ENCODE results near the gene ZNF274.
"Not testable (repeated sequence)": the region's sequence is repeated elsewhere in the genome, so short reads cannot be mapped to it uniquely, and the experiment has no call there.

Gene ZNF274

DNA sequence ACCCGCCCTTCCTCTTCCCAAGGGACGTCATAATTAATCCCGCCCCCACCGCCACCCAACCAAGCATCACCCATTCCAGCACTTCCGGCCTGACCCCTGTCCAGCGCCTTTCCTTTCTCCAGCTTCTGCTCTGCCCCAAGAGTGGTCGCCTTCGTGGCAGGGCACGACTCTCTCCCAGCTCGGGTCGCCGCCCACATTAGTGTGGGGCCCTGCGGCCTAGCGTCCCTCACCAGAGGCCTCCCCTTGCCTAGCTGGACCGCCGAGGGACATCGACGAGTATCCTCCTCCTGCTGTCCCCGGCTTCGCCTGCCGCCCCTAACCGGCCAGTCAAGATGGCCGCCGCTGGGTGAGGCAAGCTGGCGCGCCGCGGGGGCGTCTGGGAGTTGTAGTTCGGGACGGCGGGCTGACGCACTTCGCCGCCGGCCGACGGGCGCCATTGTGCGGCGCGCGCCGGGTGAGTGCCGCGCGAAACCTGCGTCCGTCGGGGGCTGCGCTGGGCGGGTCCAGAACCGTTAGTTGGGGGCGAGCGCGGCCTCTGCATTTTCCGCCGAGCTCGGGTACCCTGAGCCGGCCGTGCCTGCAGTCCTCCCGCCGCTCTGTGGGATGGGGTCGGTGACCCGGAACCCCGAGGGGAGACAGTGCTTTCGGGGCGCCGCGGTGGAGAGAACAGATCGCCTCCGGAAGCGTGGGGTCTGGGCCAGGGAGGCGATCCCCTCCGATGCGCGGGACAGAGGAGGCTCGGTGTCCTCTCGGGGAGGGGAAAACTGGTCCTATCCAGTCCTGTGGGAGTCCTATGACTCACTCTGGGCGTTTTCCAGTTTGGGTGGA, at the start of gene ZNF274:
Gene ZNF274 (plus strand): TSS at position 73 of the 828 bp plus-strand sequence. CDS start 905 bp downstream, outside the sequence.
- DNase-seq (ENCODE audit: low read depth in 2 of 2), result peak; percentile 86 to 89

DNA sequence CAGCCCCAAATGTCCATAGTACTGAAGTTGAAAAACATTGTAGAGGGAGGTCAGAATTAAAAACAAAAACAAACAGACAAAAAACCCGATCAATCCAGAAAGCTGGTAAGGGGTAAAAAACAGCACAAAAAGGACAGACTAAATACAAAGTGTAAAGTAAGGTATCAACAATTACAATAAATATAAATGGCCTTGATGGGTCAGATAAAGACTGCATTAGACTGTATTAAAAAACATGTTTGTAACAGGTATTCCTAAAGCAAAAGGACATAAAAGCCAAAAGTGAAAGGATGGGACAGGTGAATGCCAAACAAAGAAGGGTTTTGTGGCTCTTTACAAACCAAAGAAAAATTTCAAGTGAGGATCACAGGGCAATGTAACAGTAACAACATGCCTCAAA, 48.6 kb upstream of the ZNF274 start:
- no peak for DNase-seq (ENCODE audit: low read depth in 2 of 2)

DNA sequence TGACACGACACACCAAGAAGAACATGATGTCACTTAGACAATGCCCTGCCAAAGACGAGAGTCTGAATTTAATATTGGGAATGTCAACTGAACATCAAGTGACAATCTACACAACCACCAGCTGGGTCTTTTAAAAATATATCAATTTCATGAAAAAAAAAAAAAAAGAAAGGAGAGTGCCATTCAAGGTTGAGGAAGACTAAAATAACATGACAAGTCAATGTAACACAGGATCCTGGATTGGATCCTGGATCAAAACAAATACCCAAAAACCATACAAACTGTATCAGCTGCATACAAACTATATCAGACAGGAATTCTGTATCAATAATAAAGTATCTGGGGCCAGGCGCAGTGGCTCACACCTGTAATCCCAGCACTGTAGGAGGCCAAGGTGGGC, 37.0 kb upstream of the ZNF274 start:
- DNase-seq (ENCODE audit: low read depth in 2 of 2), result no peak

DNA sequence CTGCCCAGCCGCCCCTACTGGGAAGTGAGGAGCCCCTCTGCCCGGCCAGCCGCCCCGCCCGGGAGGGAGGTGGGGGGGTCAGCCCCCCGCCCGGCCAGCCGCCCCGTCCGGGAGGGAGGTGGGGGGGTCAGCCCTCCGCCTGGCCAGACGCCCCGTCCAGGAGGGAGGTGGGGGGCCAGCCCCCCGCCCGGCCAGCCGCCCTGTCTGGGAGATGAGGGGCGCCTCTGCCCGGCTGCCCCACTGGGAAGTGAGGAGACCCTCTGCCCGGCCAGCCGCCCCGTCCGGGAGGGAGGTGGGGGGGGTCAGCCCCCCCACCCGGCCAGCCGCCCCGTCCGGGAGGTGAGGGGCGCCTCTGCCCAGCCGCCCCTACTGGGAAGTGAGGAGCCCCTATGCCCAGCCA, 35.4 kb upstream of the ZNF274 start:
- DNase-seq (ENCODE audit: low read depth in 2 of 2), result not testable (repeated sequence)

DNA sequence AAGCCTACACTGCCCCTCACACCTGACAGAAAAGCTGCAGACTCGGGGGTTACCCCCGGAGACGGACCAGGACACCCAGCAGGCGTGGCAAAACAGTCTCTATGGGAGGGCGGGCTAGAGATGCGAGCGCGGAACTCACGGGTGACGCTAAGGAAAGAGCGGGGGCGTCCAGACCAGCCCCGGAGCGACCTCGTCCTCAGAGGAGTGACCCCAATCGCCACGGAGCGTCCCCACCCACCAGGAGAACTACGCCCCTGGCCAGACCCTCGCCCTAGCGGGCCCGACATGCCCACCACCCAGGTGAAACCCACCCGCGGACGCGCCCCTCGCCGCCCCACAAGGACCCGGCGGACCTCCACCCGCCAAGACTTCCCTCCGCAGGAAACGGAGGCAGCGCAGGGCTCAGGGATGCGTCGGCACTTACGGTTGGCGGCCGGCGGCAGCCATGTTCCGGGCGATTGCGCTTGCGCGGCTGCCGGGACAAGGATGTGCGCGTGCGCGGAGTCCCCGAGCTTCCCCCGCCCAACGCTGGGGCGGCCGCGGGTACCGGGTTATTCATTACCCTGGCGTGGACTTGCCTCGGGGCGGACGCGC, 32.4 kb upstream of the ZNF274 start, which contains the start of gene ZNF329:
Gene ZNF329 (minus strand): TSS at position 462 of the 594 bp plus-strand sequence. CDS start 21,286 bp downstream, outside the sequence.
- peak; percentile 80 to 94 for DNase-seq (ENCODE audit: low read depth in 2 of 2)

DNA sequence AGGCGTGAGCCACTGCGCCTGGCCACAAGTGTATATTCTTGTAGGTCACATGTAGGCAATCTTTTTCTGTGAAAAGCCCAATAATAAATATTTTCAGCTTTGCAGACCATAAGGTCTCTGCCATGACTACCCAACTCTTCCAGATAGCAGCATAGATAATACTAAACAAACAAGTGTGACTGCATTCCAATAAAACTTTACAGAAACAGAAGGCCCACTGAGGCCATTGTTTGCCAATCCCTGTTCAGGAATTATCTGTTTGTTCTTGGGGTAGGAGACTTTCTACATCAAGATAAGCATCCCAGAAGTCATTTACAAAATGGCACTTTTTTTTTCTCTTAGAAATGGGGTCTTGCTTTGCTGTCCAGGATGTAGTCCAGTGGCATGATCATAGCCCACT, 29.5 kb upstream of the ZNF274 start:
- no peak for DNase-seq (ENCODE audit: low read depth in 2 of 2)

DNA sequence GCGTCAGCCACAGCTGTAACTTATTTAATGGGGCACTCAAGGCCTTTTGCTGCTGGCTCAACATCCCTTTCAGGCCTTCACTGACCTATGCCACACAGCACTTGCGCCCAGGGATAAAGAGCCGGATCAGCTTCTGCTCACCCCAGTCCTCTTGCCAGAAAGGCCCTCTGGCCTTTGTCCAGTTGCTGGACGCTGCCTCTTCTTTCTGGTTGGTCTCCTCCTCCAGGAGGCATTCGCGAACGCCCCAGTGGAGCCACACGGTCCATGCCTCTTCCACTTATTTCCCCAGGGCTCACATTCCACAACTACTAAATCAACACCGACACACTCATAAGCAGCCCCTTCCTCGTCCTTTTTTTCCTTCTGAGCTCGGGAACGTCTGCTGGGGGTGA, 28.6 kb upstream of the ZNF274 start:
- DNase-seq (ENCODE audit: low read depth in 2 of 2), result no peak

DNA sequence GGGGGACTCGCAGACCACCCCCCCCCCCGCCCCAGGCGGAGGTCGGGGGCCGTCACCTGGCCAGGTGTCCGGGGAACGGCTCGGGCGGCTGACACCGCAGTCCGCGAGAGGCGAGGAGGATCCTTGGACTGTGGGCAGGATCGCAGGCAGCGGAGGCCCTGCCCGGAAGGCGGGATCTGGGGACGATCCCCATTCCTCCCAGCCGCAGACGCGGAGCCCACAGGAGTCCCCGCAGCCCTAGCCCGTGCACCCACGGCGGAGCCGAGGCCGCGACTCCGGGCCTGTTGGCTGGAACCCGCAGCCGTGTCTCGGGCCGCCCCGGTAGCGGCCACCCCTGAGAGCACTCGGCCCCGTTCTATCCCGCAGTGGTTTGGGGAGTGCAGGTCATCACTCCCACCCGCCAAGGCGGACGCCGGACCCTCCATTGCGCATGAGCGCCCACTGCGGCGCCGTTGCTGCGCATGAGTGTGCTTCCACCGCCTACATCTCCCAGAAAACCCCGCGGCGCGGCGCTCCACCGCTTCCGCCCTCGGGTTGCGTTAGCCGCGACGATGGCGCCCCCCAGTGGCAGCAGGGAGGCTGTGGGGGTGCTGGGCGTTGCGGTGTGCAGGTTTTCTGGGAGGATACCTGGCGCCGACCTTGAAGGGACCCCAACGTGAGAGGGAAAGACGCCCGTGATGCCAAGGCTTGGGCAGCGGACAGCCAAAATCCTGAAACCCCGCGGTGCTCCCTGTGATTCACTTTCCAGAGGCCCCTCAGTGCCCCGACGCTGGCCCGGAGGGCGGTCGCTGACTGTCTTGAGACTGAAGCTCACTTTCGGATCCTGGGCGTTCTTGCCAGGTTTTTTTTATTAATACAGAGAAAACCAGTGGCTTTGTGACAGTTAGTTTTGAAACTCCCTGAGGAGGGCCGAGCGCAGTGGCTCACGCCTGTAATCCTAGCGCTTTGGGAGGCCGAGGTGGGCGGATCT, 27.9 kb upstream of the ZNF274 start:
- DNase-seq (ENCODE audit: low read depth in 2 of 2), result peak; percentile 97 to 98

DNA sequence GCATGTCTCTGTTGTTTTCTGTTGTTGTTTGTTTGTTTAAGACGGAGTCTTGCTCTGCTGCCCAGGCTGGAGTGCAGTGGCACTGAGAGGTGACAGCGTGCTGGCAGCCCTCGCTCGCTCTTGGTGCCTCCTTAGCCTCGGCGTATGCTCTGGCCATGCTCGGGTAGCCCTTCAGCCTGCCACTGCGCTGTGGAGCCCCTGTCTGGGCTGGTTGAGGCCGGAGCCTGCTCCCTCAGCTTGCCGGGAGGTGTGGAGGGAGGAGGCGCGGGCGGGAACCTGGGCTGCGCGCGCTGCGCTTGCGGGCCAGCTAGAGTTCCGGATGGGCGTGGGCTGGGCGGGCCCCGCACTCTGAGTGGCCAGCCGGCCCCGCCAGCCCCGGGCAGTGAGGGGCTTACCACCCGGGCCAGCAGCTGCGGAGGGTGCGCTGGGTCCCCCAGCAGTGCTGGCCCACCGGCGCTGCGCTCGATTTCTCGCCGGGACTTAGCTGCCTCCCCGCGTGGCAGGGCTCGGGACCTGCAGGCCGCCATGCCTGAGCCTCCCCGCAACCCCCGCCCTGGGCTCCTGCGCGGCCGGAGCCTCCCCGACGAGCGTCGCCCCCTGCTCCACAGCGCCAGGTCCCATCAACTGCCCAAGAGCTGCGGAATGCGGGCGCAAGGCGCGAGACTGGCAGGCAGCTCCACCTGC, 25.7 kb upstream of the ZNF274 start:
- no peak for DNase-seq (ENCODE audit: low read depth in 2 of 2)

DNA sequence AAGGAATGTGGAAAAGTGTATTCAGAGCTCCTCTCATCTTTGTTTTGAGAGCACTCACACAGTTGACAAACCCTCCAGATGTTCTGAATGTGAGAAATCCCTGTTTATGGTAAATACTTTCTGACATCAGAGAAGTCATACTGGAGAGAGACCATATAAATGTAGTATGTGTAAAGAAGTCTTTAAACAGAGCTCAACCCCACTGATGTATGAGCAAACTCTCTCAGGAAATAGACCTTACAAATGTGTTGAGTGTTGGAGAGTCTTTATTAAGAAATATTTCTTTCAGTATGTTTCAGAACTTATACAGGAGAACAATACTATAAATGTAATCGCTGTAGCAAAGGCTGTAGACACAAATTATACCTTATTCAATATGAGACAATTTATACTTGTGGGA, 16.6 kb upstream of the ZNF274 start:
- no peak for DNase-seq (ENCODE audit: low read depth in 2 of 2)

DNA sequence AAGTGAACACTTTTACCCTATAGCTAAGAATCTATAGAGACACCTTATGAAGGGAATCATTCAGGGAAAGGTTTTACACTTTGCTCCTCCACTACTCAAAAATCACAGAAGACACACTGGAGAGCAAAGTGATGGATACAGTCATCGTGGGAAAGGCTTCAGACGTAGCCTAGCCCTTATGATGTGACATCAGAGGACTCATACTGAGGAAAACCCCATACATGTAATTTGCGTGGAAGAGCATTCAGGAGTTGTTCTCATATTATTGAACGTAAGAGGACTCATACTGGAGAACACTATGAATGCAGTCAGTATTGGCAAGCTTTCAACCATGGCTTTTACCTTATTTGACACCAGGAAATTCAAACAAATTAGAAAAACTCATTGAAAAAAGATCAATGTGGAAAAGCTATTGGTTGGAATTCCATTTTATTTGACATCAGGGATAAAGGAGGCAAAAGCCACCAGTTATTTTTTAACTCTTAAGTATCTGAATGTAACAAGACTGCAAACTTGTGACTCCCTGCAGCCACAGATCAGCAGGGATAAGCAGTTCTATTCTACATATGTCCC, 16.1 kb upstream of the ZNF274 start:
- DNase-seq (ENCODE audit: low read depth in 2 of 2), result no peak

DNA sequence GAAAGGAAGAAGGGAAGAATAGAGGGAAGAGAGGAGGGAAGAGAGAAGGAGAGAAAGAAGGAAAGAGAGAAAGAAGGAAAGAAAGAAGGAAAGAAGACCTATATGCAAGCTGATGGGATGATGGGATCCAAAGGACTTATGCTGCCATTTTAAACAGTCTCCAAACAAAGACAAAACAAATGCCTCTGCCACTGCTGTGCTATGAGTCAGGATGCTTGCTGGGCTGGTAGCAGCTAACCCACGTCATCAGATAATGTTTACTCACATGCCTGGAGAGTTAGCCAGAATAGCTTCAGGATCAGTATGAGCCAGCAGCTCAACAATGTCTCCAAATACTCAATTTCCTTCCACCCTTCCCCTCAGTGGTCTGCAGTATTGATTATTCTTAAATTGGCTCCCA, 12.0 kb upstream of the ZNF274 start:
- DNase-seq (ENCODE audit: low read depth in 2 of 2), result no peak

DNA sequence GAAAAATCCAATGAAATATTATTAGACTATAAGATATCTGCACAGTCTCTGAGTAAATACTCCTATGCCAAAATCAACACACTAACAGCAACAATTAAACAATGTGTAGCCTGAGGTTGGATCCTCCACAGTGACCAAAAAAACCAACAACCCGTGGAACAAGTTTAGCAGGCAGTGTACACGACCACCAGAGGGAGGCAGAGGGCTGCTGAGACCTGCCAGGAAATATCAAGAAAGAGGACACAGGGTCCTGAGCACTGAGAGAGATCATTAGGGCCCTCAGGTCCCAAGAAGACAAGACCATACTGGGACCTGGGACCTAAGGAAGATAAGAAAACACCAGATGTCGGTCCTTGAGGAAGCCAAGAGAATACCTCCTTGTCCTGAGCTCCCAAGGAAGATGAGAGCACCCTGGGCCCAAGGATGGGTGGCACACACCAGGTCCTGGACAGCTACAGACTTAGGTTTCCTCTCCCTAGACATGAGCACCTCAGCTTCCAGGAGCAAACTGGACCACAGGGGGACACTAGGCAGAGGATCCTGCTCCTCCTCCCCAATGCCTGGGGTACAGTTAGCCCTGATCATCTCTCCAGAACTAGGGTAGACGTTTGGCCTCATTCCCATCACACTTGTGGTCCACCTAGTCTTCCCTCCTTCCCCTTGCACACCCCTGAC, 822 bp upstream of the ZNF274 start:
- peak; percentile 21 to 39 for DNase-seq (ENCODE audit: low read depth in 2 of 2)

DNA sequence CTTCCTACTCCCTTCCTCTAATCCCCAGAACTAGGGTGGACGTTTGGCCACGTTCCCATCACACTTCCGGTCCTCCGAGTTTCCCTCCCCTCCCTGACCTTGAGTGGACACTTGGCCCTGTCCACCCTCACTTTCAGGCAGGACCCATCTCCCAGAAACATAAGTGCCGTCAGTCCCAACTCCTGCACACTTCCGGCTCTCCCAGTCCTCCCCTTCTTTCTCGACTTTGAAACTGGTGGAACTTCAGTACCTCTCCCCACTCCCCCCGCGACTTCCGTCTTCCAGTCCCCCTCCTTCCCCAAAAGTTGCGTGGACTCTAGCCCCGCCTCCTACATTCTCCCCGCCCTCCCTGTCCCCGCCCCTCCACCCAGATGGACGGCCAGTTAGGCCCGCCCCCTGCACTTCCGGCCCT, 278 bp upstream of the ZNF274 start:
- peak; percentile 57 to 76 for DNase-seq (ENCODE audit: low read depth in 2 of 2)

DNA sequence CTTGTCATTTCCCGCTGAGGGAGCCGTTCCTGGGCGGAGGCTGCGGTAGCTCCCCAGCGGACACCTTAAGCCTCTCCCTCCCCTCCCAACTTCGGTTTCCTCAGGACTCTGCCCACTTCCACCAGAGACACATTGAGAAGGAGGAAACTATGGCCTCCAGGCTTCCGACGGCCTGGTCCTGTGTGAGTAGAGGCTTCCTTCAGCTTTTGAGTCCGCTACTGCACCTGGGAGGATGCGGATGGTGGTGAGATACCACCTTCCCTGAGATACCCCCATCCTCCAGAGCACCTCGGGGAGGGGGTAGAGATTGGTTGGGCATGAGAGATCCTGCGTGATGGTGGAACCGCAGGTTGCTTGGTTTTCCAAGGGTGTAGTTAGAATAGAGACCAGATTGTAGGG, 955 bp downstream of the ZNF274 start:
- DNase-seq (ENCODE audit: low read depth in 2 of 2), result no peak

DNA sequence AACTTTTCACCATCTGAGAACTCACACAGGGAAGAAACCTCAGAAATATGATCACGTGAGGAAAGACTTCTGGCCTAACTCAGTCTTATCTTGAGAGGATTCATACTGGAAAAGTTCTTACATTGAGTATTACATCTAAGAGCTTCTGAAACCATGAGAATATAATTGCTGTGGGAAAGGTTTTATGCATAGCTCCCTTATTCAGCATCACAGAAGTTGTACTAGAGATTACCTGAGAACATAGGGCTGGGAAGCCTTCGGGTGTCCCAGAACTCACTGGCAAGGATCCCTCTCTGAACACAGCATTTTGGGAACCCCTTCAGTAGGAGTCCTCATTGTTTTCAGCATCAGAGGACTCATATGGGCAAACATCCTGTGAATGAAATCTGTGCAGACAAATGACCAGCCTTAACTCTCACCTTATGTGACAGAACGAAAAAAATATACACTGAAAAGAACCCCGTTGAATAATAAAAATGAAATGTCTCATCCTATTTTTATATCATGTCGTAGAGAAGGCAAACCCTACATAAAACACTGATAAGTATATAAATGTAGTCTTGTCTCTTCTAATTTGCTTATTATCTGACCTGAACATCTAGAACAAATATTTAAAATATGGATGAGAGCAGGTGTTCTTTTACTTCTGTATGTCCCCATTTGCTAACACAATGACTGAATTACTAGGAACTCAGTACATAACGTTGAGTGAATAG, 14.2 kb downstream of the ZNF274 start:
- DNase-seq (ENCODE audit: low read depth in 2 of 2), result no peak

DNA sequence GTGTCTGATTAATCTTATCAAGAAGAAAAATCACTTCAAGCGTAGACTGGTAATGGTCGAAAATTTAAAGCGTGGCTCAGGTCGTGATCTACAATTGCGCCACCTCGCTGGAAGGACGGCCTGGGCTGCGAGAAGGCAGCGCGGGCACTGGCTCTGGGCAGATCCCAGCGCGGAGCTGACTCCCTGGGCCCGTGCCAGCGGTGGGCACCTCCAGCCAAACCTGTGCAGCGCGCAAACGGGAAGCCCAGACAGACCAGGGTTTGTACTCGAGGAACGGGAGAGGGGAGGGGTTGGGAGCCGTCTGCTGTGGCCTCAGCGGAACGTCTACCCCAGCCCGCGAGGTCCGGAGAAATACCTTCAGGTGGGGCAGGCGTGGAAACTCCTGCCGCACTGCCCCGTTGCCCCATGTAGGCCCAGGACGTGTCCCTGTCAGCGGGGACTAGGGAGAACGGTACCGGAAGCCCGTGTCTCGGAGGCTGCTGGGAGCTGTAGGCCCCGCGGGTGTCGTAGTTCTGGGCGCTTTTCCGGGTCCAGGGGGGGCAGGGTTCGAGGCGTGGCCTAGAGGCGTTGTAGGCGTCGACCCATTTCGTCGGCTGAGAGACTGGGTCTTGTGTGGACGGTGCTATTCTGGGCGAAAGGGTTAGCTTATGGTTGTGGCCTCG, 21.1 kb downstream of the ZNF274 start:
- no peak for DNase-seq (ENCODE audit: low read depth in 2 of 2)

DNA sequence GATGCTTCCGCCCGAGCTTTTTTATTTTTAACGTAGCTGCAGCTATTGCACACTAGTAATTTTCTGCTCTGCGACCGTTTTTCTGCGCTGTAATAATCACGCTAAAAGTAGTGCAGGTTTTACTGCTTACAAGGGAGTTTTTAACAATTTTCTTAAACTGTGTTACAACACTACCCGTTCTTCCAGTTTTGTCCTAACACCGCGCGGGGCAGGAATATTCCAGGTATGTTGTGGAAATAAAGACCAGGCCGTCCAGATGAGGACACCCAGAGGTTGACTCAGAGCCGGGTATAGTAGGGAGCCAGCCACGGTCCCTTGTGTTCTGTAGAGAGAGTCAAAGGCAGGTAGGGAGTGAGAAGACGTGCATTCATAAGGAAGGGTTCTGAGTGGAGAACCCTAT, 21.7 kb downstream of the ZNF274 start:
- no peak for DNase-seq (ENCODE audit: low read depth in 2 of 2)

DNA sequence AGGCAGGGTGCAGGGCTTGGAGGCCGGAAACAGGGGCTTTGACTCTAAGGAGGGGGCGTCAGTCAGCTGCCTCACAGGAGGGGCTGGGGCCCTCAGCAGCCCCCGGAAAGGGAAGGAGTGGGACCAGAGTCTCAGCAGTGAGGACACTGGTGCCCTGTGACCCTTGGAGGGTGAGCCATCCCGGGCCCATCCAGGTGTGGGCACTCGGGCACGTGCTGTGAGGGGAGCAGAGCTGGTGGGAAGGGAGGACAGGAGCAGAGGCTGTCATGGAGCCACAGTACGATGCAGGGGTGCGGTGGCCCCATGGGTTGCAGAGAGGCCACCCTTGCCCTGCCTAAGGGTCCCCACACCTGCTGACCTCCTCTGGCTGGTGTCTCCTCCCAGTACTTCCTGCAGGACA, 26.7 kb downstream of the ZNF274 start:
- DNase-seq (ENCODE audit: low read depth in 2 of 2), result no peak

Data from stimulated activated CD4-positive, alpha-beta T cell treated with anti-CD3 and anti-CD28 coated beads, Interleukin-1b, Interleukin-23, amount 100 ng/mL, for 1 hour (primary cell).